ENCODE results near the gene CAT.
A peak's percentile ranks its signal among the peaks of the same experiment; 100 is the strongest.

CAT gene

GRCh38 chr11:34493468-34493867 is 54.7 kb downstream of the CAT start:
- no peak overlapping the region for H3K4me2 ChIP-seq
- no peak for TF ChIP-seq Cebpa-rat (IDR thresholded peaks at IDR 0.05)

GRCh38 chr11:34493926-34494595 is 55.3 kb downstream of the CAT start:
- Histone ChIP-seq H3K4me3 (no peak overlapping the region), H3K36me3 (no peaks in the 10 kb centered on the region), H3K9ac (no peak overlapping the region), H3K4me2 (no peak overlapping the region), H4K20me1 (no peaks in the 10 kb centered on the region), H3K4me1 (no peaks in the 10 kb centered on the region; a peak in 1 of 20 replicates), H3K27me3 (no peaks in the 10 kb centered on the region), H3K9me3 (replicated peaks in 1 of 11) (no peaks in the 10 kb centered on the region), H3K27ac (no peak overlapping the region)
- no peak for TF ChIP-seq Cebpa-rat (IDR thresholded peaks at IDR 0.05)

More at GRCh38 chr11:34493468-34493867, 54.7 kb downstream of the CAT start:
- Histone ChIP-seq H3K27me3 (no peaks in the 10 kb centered on the region), H3K4me3 (no peak overlapping the region), H3K4me1 (no peaks in the 10 kb centered on the region), H4K20me1 (no peaks in the 10 kb centered on the region), H3K36me3 (no peaks in the 10 kb centered on the region), H3K9ac (no peak overlapping the region), H3K9me3 (replicated peaks in 1 of 11) (no peaks in the 10 kb centered on the region), H3K27ac (no peak overlapping the region)

GRCh38 chr11:34495239-34495723 is 56.5 kb downstream of the CAT start:
- H3K9ac ChIP-seq = no peak overlapping the region
- H3K4me1 ChIP-seq = peaks cover 0 to 12% (median 2%) of the 10 kb centered on the region in 10 experiments; a peak in 9 of 20 replicates
- H4K20me1 ChIP-seq = no peaks in the 10 kb centered on the region
- H3K4me3 ChIP-seq = no peak overlapping the region
- no peak overlapping the region for H3K27ac ChIP-seq
- no peak overlapping the region for H3K4me2 ChIP-seq
- no peaks in the 10 kb centered on the region for H3K36me3 ChIP-seq
- no peaks in the 10 kb centered on the region for H3K27me3 ChIP-seq
- no peak for TF ChIP-seq Cebpa-rat (IDR thresholded peaks at IDR 0.05)
- H3K9me3 ChIP-seq (replicated peaks in 1 of 11) = no peaks in the 10 kb centered on the region

DNA sequence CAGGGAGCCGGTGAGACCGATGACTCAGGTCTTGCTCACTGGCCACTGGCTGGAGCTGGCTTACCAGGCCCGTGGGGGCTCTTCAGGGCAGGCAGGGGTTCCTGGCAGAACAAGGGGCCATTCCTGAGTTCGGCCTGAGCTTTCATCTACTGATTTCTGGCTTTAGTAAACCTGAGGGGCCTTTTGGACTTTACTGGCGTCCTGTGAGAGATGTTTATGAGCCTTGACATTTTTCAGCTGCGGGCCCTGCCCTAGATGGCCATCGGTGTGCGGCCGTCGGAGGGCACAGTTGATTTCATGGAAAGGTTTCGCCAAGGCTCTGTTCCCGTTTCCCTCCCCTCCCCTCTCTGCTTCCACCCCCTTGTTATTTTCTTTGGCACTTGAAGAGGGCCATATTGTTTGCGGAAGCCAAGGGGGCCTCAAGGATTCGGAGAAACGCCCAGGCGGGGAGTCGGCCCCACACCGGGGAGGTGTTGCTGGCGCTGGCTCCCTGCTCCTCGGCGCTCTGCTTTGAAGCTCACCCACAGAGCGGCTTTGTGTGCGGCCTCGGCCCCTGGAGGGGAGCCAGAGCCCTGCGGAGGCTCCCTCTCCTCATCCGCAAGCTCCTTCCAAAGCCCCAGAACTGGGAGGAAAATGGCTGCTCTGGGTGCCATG is 57.1 kb downstream of the CAT start:
- Histone ChIP-seq H4K20me1 (no peaks in the 10 kb centered on the region), H3K36me3 (no peaks in the 10 kb centered on the region), H3K27ac (no peak overlapping the region), H3K4me3 (no peak overlapping the region), H3K9me3 (replicated peaks in 1 of 11) (no peaks in the 10 kb centered on the region), H3K9ac (no peak overlapping the region), H3K27me3 (no peaks in the 10 kb centered on the region), H3K4me2 (no peak overlapping the region), H3K4me1 (peaks cover 0 to 17% (median 7%) of the 10 kb centered on the region in 10 experiments; a peak in 15 of 20 replicates)
- TF ChIP-seq Cebpa-rat (IDR thresholded peaks at IDR 0.05) = no peak

- H3K9ac ChIP-seq = no peak overlapping the region
- peak overlapping the region in 3 of 11 experiments; percentile 11 to 83 (median 74); a peak in 5 of 22 replicates for H3K27ac ChIP-seq
- no peaks in the 10 kb centered on the region for H4K20me1 ChIP-seq
- no peaks in the 10 kb centered on the region for H3K9me3 ChIP-seq (replicated peaks in 1 of 11)
- no peak for TF ChIP-seq Cebpa-rat (IDR thresholded peaks at IDR 0.05)
- no peak overlapping the region for H3K4me3 ChIP-seq
- H3K4me2 ChIP-seq = peak overlapping the region in 5 of 11 experiments; percentile 70 to 88 (median 76); a peak in 9 of 22 replicates
- no peaks in the 10 kb centered on the region for H3K27me3 ChIP-seq
- no peaks in the 10 kb centered on the region for H3K36me3 ChIP-seq
- peaks cover 12 to 56% (median 28%) of the 10 kb centered on the region in 10 experiments; a peak in 19 of 20 replicates for H3K4me1 ChIP-seq
Measured at GRCh38 chr11:34499719-34500500, 61.2 kb downstream of the CAT start.

- Histone ChIP-seq H4K20me1 (no peaks in the 10 kb centered on the region), H3K4me2 (peak overlapping the region; percentile 32 to 88 (median 73)), H3K27ac (peak overlapping the region in 7 of 11 experiments; percentile 21 to 83 (median 67); a peak in 13 of 22 replicates), H3K9ac (peak overlapping the region in 4 of 11 experiments; percentile 32 to 64 (median 44); a peak in 8 of 22 replicates), H3K4me1 (peaks cover 12 to 69% (median 28%) of the 10 kb centered on the region in 10 experiments; a peak in 19 of 20 replicates), H3K27me3 (no peaks in the 10 kb centered on the region), H3K36me3 (no peaks in the 10 kb centered on the region), H3K9me3 (replicated peaks in 1 of 11) (no peaks in the 10 kb centered on the region), H3K4me3 (no peak overlapping the region)
- peak in 5 of 11 experiments; percentile 15 to 80 (median 71); a peak in 5 of 22 replicates for TF ChIP-seq Cebpa-rat (IDR thresholded peaks at IDR 0.05)
Measured at GRCh38 chr11:34501500-34501899, 62.8 kb downstream of the CAT start.

GRCh38 chr11:34501949-34502348 is 63.2 kb downstream of the CAT start:
- peak overlapping the region; percentile 32 to 88 (median 73); a peak in 21 of 22 replicates for H3K4me2 ChIP-seq
- H3K9ac ChIP-seq = peak overlapping the region in 4 of 11 experiments; percentile 32 to 64 (median 44); a peak in 7 of 22 replicates
- H3K4me3 ChIP-seq = no peak overlapping the region
- peaks cover 12 to 69% (median 28%) of the 10 kb centered on the region in 10 experiments; a peak in 19 of 20 replicates for H3K4me1 ChIP-seq
- H3K36me3 ChIP-seq = no peaks in the 10 kb centered on the region
- no peaks in the 10 kb centered on the region for H4K20me1 ChIP-seq
- no peak for TF ChIP-seq Cebpa-rat (IDR thresholded peaks at IDR 0.05)
- no peaks in the 10 kb centered on the region for H3K9me3 ChIP-seq (replicated peaks in 1 of 11)
- H3K27me3 ChIP-seq = no peaks in the 10 kb centered on the region
- peak overlapping the region in 8 of 11 experiments; percentile 15 to 83 (median 62); a peak in 14 of 22 replicates for H3K27ac ChIP-seq

DNA sequence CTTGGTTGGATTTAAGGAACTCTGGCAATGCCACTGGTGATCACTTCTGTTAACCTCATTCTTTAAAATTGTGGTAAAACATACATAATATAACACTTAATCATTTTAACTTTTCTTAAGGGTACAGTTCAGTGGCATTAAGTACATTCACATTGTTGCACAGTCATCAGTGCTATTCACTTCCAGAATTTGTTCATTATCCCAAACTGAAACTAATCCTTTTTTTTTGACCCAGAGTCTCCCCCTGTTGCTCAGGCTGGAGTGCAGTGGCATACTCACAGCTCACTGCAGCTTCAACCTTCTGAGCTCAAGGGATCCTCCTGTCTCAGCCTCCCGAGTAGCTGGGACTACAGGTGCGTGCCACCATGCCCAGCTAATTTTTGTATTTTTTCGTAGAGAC is 64.2 kb downstream of the CAT start:
- no peaks in the 10 kb centered on the region for H3K9me3 ChIP-seq (replicated peaks in 1 of 11)
- TF ChIP-seq Cebpa-rat (IDR thresholded peaks at IDR 0.05) = no peak
- no peaks in the 10 kb centered on the region for H4K20me1 ChIP-seq
- no peaks in the 10 kb centered on the region for H3K36me3 ChIP-seq
- H3K9ac ChIP-seq = no peak overlapping the region
- peak overlapping the region in 4 of 11 experiments; percentile 67 to 83 (median 73); a peak in 7 of 22 replicates for H3K27ac ChIP-seq
- no peak overlapping the region for H3K4me3 ChIP-seq
- peak overlapping the region in 6 of 11 experiments; percentile 70 to 88 (median 76); a peak in 10 of 22 replicates for H3K4me2 ChIP-seq
- peaks cover 12 to 69% (median 28%) of the 10 kb centered on the region in 10 experiments; a peak in 19 of 20 replicates for H3K4me1 ChIP-seq
- H3K27me3 ChIP-seq = no peaks in the 10 kb centered on the region
